AG09309 (cell line): ENCODE results near the gene THSD4.
A peak's percentile ranks its signal among the peaks of the same experiment; 100 is the strongest.

Source experiments
- DNase-seq: peaks from one replicate; pipeline ENCODE4 v3.0.0-alpha.2; 2010; ENCODE audit warnings: low read depth
- H3K4me3 ChIP-seq: 2 replicates; pipeline ENCODE4 v1.5.1; 2011; ENCODE audit warnings: mild to moderate bottlenecking, low read depth, low read length, moderate library complexity; ENCODE audit not compliant: control insufficient read depth
- TF ChIP-seq, protein P1 (sequence below): IDR thresholded peaks from 2 replicates; pipeline ENCODE4 v1.5.1; 2011; ENCODE audit warnings: mild to moderate bottlenecking, low read depth, low read length, inconsistent platforms; ENCODE audit not compliant: insufficient read depth, control insufficient read depth; ENCODE audit errors: missing control alignments

THSD4 gene

GRCh38 chr15:71777216-71777943 is 662.1 kb downstream of the THSD4 start:
- H3K4me3 ChIP-seq, result no peak overlapping the region
- no peak for DNase-seq
- TF ChIP-seq, protein P1, sequence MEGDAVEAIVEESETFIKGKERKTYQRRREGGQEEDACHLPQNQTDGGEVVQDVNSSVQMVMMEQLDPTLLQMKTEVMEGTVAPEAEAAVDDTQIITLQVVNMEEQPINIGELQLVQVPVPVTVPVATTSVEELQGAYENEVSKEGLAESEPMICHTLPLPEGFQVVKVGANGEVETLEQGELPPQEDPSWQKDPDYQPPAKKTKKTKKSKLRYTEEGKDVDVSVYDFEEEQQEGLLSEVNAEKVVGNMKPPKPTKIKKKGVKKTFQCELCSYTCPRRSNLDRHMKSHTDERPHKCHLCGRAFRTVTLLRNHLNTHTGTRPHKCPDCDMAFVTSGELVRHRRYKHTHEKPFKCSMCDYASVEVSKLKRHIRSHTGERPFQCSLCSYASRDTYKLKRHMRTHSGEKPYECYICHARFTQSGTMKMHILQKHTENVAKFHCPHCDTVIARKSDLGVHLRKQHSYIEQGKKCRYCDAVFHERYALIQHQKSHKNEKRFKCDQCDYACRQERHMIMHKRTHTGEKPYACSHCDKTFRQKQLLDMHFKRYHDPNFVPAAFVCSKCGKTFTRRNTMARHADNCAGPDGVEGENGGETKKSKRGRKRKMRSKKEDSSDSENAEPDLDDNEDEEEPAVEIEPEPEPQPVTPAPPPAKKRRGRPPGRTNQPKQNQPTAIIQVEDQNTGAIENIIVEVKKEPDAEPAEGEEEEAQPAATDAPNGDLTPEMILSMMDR, result no peak

- H3K4me3 ChIP-seq, result no peak overlapping the region
- TF ChIP-seq, protein P1, result no peak
- no peak for DNase-seq
These were observed 664.0 kb downstream of the THSD4 start for GRCh38 chr15:71779073-71779797.

DNA sequence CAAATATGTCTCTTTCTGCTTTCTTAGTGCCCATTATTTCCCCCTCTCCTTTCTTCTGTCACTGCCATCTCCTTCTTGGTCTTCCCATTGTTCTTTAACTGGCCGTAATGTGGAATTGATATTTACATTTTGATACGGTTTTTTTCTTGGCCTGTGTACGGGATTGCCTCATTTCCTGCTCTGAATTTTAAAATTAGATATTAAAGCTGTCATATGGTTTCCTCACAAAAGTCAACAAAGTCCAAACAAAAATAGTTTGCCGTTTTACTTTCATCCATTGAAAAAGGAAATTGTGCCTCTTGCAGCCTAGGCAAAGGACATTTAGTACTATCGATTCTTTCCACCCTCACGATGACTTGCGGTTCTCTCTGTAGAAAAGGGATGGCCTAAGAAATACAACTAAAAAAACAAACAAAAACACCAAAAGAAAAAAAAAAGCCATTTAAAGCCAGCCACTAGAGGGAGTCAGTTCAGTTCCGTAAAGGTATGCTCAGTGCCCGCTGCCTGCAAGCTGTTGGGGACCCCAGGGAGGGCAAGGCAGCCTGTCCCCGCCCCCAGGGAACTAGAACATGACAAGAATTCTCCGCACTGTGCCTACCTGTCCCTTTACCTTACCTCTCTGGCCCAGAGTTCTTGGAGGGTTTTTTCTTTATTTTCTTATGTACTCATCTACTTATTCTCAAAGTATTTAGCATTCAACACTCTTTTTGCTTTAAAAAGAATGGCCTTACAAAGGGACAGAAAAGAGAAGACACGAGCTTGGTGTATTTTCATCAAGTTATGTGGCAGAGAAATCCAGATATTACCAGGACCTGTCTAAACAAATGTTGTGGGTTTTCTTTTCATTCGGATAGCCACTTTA is 665.1 kb downstream of the THSD4 start:
- H3K4me3 ChIP-seq, result no peak overlapping the region
- TF ChIP-seq, protein P1, result peak; percentile 73
- DNase-seq, result peak; percentile 11

GRCh38 chr15:71781179-71781964 is 666.1 kb downstream of the THSD4 start:
- TF ChIP-seq, protein P1, result no peak
- DNase-seq, result peak; percentile 17
- no peak overlapping the region for H3K4me3 ChIP-seq

DNA sequence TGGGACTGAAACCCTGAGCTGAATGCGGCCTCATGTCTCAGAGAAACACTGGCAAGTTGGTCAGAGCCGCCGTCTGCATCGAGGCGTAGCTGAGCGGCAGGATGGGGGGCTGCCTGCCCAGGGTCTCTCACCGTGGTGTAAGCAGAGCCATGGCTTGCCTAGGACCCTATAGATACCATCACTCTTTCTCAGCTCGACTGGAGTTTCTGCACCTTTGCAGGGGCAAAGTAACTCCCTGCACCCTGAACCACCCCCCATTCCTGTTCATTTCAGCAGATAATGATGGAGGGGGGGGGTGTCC is 666.6 kb downstream of the THSD4 start:
- TF ChIP-seq, protein P1, result no peak
- DNase-seq, result no peak

More for the DNA sequence above, 666.6 kb downstream of the THSD4 start:
- H3K4me3 ChIP-seq, result no peak overlapping the region
